ENCODE results near the gene RFPL3.

Gene RFPL3

GRCh38 chr22:32327066-32327465 lies 30.6 kb upstream of the RFPL3 start:
- H3K4me3 Mint-ChIP-seq, result no peak overlapping the region
- peaks cover 4% of the 10 kb centered on the region for H3K9me3 Mint-ChIP-seq
- H3K27ac Mint-ChIP-seq, result no peak overlapping the region
- no peak for DNase-seq
- H3K4me1 Mint-ChIP-seq, result peaks cover under 1% of the 10 kb centered on the region
- H3K27me3 Mint-ChIP-seq (ENCODE audit: low read depth, poor library complexity), result peaks cover 18% of the 10 kb centered on the region
- TF ChIP-seq CTCF (IDR thresholded peaks at IDR 0.05), result no peak
- H3K36me3 Mint-ChIP-seq (ENCODE audit: low read depth), result no peaks in the 10 kb centered on the region

- H3K9me3 Mint-ChIP-seq, result peaks cover 4% of the 10 kb centered on the region
- TF ChIP-seq CTCF (IDR thresholded peaks at IDR 0.05), result no peak
- peaks cover 7% of the 10 kb centered on the region for H3K4me1 Mint-ChIP-seq
- peaks cover 18% of the 10 kb centered on the region for H3K27me3 Mint-ChIP-seq (ENCODE audit: low read depth, poor library complexity)
- DNase-seq, result no peak
- H3K36me3 Mint-ChIP-seq (ENCODE audit: low read depth), result no peaks in the 10 kb centered on the region
- H3K27ac Mint-ChIP-seq, result no peak overlapping the region
- no peak overlapping the region for H3K4me3 Mint-ChIP-seq
These were observed 30.0 kb upstream of the RFPL3 start for GRCh38 chr22:32327596-32328171.

GRCh38 chr22:32328306-32329201 lies 29.1 kb upstream of the RFPL3 start:
- Mint-ChIP-seq H3K4me1 (peaks cover 12% of the 10 kb centered on the region), H3K4me3 (no peak overlapping the region), H3K36me3 (ENCODE audit: low read depth) (no peaks in the 10 kb centered on the region), H3K27me3 (ENCODE audit: low read depth, poor library complexity) (peaks cover 18% of the 10 kb centered on the region), H3K27ac (peak overlapping the region; percentile 7), H3K9me3 (peaks cover 4% of the 10 kb centered on the region)
- DNase-seq, result no peak
- TF ChIP-seq CTCF (IDR thresholded peaks at IDR 0.05), result no peak

GRCh38 chr22:32329202-32329645 lies 28.4 kb upstream of the RFPL3 start:
- Mint-ChIP-seq H3K4me1 (peaks cover 19% of the 10 kb centered on the region), H3K9me3 (peaks cover 4% of the 10 kb centered on the region), H3K27me3 (ENCODE audit: low read depth, poor library complexity) (peaks cover 19% of the 10 kb centered on the region), H3K27ac (peak overlapping the region; percentile 7), H3K4me3 (no peak overlapping the region), H3K36me3 (ENCODE audit: low read depth) (no peaks in the 10 kb centered on the region)
- no peak for DNase-seq
- no peak for TF ChIP-seq CTCF (IDR thresholded peaks at IDR 0.05)

- H3K27ac Mint-ChIP-seq, result no peak overlapping the region
- H3K4me3 Mint-ChIP-seq, result no peak overlapping the region
- peaks cover 24% of the 10 kb centered on the region for H3K27me3 Mint-ChIP-seq (ENCODE audit: low read depth, poor library complexity)
- TF ChIP-seq CTCF (IDR thresholded peaks at IDR 0.05), result no peak
- peaks cover 38% of the 10 kb centered on the region for H3K4me1 Mint-ChIP-seq
- no peak for DNase-seq
- H3K36me3 Mint-ChIP-seq (ENCODE audit: low read depth), result no peaks in the 10 kb centered on the region
- peaks cover 3% of the 10 kb centered on the region for H3K9me3 Mint-ChIP-seq
These were observed 26.3 kb upstream of the RFPL3 start for GRCh38 chr22:32331236-32331917.
